HAP-1 (cell line): ENCODE data around the gene SLX9.

Experiments
- DNase-seq, 2 experiments: peaks; one replicate each; pipeline ENCODE4 v3.0.0-alpha.2; 2016 to 2020; ENCODE audit warnings: low spot score in 2 of 2
- H3K27me3 ChIP-seq: fragments of 250-450 bp; sonication (Bioruptor Pico); 2 replicates; pipeline ENCODE4 v1.5.1; 2020; ENCODE audit warnings: low read depth, mild to moderate bottlenecking, moderate library complexity
- H3K36me3 ChIP-seq: fragments of 250-450 bp; sonication (Bioruptor Pico); replicated peaks from 2 replicates; pipeline ENCODE4 v1.5.1; 2020; ENCODE audit warnings: mild to moderate bottlenecking
- H3K4me1 ChIP-seq: fragments of 250-450 bp; sonication (Bioruptor Pico); 2 replicates; pipeline ENCODE4 v1.5.1; 2020; ENCODE audit warnings: mild to moderate bottlenecking
- H3K4me3 ChIP-seq: fragments of 250-450 bp; sonication (Bioruptor Pico); 2 replicates; pipeline ENCODE4 v1.5.1; 2020; ENCODE audit warnings: mild to moderate bottlenecking, moderate library complexity
- H3K9me3 ChIP-seq: fragments of 250-450 bp; sonication (Bioruptor Pico); 2 replicates; pipeline ENCODE4 v1.5.1; 2020; ENCODE audit warnings: mild to moderate bottlenecking, moderate library complexity
- in situ Hi-C: fragments of 300-500 bp; cut with MboI; formaldehyde crosslinking; loops from 3 replicates; pipeline ENCODE4 v1.14.3; 2020; ENCODE audit warnings: low sequenced_read_pairs, inconsistent platforms, mixed read lengths

SLX9 gene

GRCh38 chr21:44996983-44997936 lies 57.4 kb downstream of the SLX9 start:
- Histone ChIP-seq H3K4me1 (no peaks in the 10 kb centered on the region), H3K4me3 (no peak overlapping the region), H3K9me3 (no peaks in the 10 kb centered on the region), H3K36me3 (no peaks in the 10 kb centered on the region), H3K27me3 (0 out of 2 replicates have a peak, but pooled peaks cover 2% of the 10 kb centered on the region)
- in situ Hi-C loops = no loop called here
- DNase-seq = no peak

- 0 out of 2 replicates have a peak, but pooled peaks cover 2% of the 10 kb centered on the region for H3K27me3 ChIP-seq
- no peaks in the 10 kb centered on the region for H3K4me1 ChIP-seq
- no peak for DNase-seq
- H3K9me3 ChIP-seq = no peaks in the 10 kb centered on the region
- H3K4me3 ChIP-seq = no peak overlapping the region
- no peaks in the 10 kb centered on the region for H3K36me3 ChIP-seq
- in situ Hi-C loops = no loop called here
Observed at GRCh38 chr21:44998086-44998620, 58.3 kb downstream of the SLX9 start.

- 0 out of 2 replicates have a peak, but pooled peaks cover 2% of the 10 kb centered on the region for H3K27me3 ChIP-seq
- in situ Hi-C loops = no loop called here
Observed at GRCh38 chr21:44998621-44999427, 59.0 kb downstream of the SLX9 start.

GRCh38 chr21:44999428-44999971 lies 59.7 kb downstream of the SLX9 start:
- Histone ChIP-seq H3K4me1 (no peaks in the 10 kb centered on the region), H3K36me3 (no peaks in the 10 kb centered on the region), H3K9me3 (no peaks in the 10 kb centered on the region), H3K27me3 (0 out of 2 replicates have a peak, but pooled peaks cover 2% of the 10 kb centered on the region), H3K4me3 (no peak overlapping the region)
- no peak for DNase-seq
- in situ Hi-C loops = no loop called here

More at GRCh38 chr21:44998621-44999427, 59.0 kb downstream of the SLX9 start:
- H3K9me3 ChIP-seq = no peaks in the 10 kb centered on the region
- H3K4me1 ChIP-seq = no peaks in the 10 kb centered on the region
- H3K36me3 ChIP-seq = no peaks in the 10 kb centered on the region
- DNase-seq = no peak
- no peak overlapping the region for H3K4me3 ChIP-seq

- H3K4me1 ChIP-seq = no peaks in the 10 kb centered on the region
- DNase-seq = no peak
- H3K4me3 ChIP-seq = no peak overlapping the region
- no peaks in the 10 kb centered on the region for H3K9me3 ChIP-seq
- in situ Hi-C loops = no loop called here
- H3K27me3 ChIP-seq = 0 out of 2 replicates have a peak, but pooled peaks cover 2% of the 10 kb centered on the region
- no peaks in the 10 kb centered on the region for H3K36me3 ChIP-seq
Observed at GRCh38 chr21:44999972-45000636, 60.3 kb downstream of the SLX9 start.

GRCh38 chr21:45000637-45001133 lies 60.9 kb downstream of the SLX9 start:
- no peak for DNase-seq
- Histone ChIP-seq H3K36me3 (no peaks in the 10 kb centered on the region), H3K27me3 (0 out of 2 replicates have a peak, but pooled peaks cover 2% of the 10 kb centered on the region), H3K9me3 (no peaks in the 10 kb centered on the region), H3K4me1 (no peaks in the 10 kb centered on the region), H3K4me3 (no peak overlapping the region)
- in situ Hi-C loops = no loop called here

- no peak for DNase-seq
- no peaks in the 10 kb centered on the region for H3K36me3 ChIP-seq
- peaks cover 2% of the 10 kb centered on the region for H3K4me1 ChIP-seq
- in situ Hi-C loops = no loop called here
- H3K9me3 ChIP-seq = no peaks in the 10 kb centered on the region
- H3K27me3 ChIP-seq = 0 out of 2 replicates have a peak, but pooled peaks cover 2% of the 10 kb centered on the region
- no peak overlapping the region for H3K4me3 ChIP-seq
Observed at GRCh38 chr21:45001134-45002095, 61.6 kb downstream of the SLX9 start.

GRCh38 chr21:45002381-45003204 lies 62.8 kb downstream of the SLX9 start:
- no peaks in the 10 kb centered on the region for H3K9me3 ChIP-seq
- H3K36me3 ChIP-seq = no peaks in the 10 kb centered on the region
- no peak for DNase-seq
- H3K4me3 ChIP-seq = no peak overlapping the region
- peaks cover 10% of the 10 kb centered on the region for H3K4me1 ChIP-seq
- 0 out of 2 replicates have a peak, but pooled peaks cover 2% of the 10 kb centered on the region for H3K27me3 ChIP-seq
- in situ Hi-C loops = no loop called here

- no peak overlapping the region for H3K4me3 ChIP-seq
- in situ Hi-C loops = no loop called here
- no peaks in the 10 kb centered on the region for H3K9me3 ChIP-seq
- H3K4me1 ChIP-seq = peaks cover 10% of the 10 kb centered on the region
- no peak for DNase-seq
- no peaks in the 10 kb centered on the region for H3K36me3 ChIP-seq
- 0 out of 2 replicates have a peak, but pooled peaks cover 2% of the 10 kb centered on the region for H3K27me3 ChIP-seq
Observed at GRCh38 chr21:45003331-45004058, 63.7 kb downstream of the SLX9 start.

GRCh38 chr21:45004059-45004422 lies 64.2 kb downstream of the SLX9 start:
- Histone ChIP-seq H3K27me3 (peaks cover 2% of the 10 kb centered on the region; the same call in 1 of the 2 replicates), H3K4me1 (peaks cover 10% of the 10 kb centered on the region), H3K36me3 (no peaks in the 10 kb centered on the region), H3K4me3 (no peak overlapping the region), H3K9me3 (no peaks in the 10 kb centered on the region; the same call in 1 of the 2 replicates)
- in situ Hi-C loops = no loop called here
- DNase-seq = no peak
